Stimulated activated CD8-positive, alpha-beta memory T cell treated with anti-CD3 and anti-CD28 coated beads, Interleukin-12 subunit alpha, Interleukin-12 subunit beta, amount 100 ng/mL, for 1 hour (primary cell): Measurements from ENCODE around the gene RBMS3.
"Not testable (repeated sequence)": the region's sequence is repeated elsewhere in the genome, so short reads cannot be mapped to it uniquely, and the experiment has no call there.

Experiments
- DNase-seq: peaks from one replicate; pipeline ENCODE4 v3.0.0-alpha.2; 2020; ENCODE audit warnings: low read depth

The RBMS3 gene

DNA sequence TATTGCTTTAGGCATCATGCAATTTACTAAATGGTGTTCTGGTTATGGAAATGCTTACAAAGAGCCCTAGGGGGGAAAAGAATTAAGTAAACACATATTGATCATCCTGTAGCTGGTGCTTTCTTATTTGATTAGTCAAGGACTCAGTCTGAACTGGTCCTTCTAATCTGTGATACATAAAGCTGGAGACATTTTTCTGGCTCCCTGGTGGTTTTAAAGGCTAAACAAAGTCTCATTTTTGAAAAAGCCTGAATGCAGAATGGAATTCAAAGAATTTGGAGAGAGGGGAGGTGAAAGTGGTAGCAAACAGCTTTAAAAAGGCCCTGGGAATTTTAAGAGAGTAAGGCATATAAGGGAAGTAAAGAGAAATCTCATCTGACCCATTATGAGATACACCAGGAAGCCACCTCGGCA is 149.7 kb downstream of the RBMS3 start:
- DNase-seq = no peak

DNA sequence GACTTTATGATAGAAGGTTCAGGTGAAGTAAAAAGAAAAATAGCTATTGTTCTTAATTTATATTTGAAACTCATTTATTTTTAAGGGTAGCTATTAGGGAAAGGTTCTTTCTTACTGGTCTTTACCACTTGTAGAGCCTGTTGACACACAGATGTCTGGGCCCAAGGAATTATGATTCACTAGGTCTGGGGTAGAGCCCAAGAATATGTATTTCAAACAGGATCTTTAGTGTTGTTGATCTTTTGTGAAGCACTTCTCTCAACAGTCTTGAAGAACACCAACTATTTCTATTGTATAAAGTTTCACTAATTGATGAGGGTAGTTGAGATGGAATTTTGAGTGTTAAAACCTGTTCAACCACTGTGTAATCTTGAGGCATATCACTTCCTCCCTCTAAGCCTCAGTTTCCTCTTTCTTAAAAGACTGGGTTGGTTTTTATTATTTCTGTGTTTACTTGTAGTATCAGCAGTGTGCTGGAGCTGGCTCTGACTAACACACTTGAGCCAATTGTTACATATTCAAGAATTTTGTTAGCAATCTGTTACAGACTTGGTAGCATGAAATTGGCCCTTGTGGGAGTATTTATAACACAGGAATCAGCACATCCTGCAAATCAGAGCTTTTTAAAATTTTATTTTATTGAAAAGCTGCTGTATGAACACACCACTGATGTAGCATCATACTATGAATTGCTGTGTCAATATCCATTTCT is 155.9 kb downstream of the RBMS3 start:
- DNase-seq = no peak

DNA sequence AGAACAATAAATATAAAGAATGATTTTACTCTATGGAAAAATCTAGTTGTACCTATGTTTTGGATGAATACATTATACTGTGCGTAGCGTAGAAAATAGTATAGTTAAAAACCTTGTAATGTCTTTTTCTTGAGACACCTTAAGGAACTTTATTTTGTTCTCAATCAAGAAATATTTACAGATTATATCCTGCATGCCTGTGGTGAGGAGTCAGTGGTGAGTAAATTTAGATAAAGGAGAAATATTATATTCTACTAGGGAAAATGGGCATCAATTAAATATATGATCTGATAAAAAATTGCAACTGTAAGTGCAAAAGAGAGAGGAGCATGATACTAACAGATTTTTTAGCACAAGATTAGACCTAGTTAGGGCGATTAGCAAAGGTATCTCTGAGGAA is 157.7 kb downstream of the RBMS3 start:
- no peak for DNase-seq

DNA sequence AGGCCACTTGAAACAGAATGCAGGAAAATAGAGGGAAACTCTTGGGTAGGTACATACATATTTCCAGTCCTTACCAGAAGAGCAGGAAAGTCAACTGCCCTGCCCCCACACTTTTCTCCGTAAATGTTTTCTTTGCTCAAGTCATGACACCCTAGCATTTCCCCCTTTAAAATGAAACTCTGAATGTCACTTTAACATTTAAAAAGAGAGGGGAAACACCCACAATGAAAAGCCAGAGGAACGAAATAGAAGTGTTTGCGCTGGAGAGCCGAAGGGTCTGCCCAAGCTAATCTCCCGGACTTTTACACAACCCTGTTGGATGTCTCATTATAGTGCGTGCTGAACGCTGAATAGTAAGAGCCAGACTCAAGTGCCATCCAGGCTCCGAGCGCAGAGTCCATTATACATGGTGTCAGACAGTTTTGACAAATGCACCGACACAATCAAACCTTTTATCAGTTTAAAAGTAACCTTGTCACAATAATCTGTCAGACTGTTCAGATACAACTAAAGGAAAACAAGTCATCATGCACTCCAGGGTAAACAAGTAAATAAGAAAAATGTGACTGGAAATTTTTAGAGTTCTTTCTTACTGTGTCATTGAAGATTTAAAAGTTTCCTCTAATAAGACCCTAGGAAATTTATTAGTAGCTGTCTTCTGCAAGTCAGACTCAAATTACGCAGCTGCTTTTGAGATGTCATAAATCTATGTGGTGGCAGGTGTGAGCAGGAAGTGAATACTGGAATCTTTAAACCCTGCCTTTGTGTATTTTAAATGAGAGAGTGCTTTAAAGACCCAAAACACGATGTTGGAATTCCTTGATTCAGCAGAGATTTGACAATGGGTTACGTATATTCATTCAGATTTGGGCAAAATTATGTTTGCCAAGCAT is 159.8 kb downstream of the RBMS3 start:
- DNase-seq = no peak

DNA sequence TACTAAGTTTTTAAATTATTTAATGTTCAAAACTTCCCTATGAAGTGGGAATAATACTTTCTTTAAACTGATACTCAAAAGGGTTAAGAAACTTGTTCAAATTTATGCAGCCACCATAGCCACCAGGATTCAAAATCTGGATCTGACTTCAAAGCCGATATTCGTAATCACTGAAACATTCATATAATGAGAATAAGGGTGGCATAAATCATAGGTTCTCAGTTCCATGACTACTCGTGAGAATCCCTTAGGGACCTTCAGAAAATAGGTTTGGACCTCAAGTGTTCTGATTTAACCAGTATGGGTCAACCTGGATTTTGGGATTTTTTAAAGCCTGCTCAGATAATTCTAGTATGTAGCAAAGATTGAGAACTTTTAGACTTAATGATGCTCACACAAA is 160.6 kb downstream of the RBMS3 start:
- DNase-seq = no peak

DNA sequence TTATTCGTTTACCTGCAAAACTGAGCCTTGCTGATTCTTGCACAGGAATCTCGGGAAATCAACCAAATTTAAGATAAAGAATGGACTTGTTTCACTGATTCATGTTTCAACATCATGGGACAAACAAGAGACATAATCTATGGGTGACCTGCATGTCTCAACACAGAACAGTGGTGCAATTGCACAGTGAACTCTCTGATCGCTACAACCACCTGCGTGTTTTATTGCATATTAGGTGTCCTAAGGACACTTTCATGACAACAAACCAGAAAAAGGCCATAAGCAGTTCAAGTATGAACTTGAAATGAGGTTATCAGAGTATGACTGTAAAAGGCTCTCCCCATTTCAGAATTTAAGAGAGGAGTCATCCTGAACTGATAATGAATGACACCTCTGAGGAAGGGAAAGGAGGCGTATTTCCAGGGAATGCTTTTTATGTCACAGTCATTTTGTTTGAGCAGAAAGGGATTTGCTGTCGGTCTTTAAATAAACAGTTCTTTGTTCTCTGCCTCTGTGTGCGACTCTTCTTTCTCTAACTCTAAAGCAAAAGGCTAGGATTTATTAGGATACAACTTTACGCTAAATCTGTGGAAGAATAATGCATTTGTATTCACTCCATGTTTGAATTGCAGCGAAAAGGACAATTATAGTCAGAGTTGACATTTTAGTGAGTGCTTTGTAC is 167.2 kb downstream of the RBMS3 start:
- no peak for DNase-seq

DNA sequence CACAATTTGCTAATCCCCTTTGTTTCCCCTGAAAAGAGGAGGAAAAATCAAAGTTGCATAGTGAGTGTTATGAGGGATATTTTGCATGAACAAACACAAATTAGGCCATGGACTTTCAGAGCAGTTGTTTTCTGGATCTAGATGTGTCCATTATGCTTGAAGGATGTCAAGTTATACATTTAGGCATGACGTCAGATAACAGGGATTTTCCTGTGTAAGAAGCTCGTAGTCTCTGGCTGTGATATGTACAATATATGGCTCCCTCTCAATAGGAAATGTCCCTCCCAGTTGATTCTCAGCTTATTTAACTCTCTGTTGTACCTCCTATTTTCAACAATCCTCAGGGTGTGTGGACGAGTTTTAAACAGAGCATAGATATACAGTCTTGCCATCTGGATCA is 171.0 kb downstream of the RBMS3 start:
- no peak for DNase-seq

DNA sequence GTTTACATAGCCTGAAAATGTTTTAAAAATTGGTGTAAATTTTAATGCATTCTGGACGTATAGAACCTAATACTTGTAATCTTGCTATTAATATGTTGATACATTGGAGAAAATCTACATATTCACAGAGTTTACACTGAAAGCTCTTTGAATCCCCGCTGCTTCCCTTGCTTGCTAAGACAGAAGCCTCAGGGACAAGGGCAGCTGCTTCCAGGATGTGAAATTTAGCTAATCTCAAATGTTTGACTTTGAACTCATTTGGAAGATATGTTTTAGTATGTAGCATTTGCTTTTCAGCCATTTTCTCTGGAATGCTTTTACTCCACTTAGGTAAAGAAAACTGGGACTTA is 172.0 kb downstream of the RBMS3 start:
- no peak for DNase-seq

DNA sequence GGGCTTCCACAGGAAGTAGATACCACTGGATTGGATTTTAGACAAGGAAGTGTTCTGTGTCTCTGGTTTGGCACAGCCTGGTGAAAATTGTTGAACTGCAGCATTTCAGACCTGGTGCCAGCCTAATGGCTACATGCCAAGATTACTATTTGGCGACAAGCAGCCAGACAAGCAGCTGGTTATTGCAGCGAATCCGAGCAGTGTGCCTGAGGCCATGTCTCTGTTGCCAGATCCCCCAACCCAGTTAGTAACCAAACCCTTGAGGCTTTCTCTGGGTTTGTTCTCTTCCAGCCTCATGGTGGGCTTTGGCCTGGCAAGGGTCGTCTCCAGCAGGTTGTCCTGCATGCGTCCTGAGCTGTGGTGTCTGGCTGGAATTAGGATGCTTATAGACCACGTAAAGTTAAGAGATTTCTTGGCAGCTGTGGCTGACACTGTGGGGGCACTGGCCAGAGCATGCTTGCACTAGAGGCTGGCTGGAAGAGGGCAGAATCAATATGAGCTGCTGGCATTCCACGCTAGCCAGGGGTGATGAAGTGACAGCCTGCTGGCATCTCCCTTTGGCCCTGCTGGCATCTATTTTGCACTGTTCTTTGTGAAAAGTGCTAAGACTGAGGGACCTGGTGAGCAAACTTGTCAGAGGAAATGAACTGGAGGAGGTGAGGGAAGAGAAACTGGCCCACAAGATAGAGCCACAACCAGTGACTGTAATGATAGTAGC is 172.6 kb downstream of the RBMS3 start:
- no peak for DNase-seq

DNA sequence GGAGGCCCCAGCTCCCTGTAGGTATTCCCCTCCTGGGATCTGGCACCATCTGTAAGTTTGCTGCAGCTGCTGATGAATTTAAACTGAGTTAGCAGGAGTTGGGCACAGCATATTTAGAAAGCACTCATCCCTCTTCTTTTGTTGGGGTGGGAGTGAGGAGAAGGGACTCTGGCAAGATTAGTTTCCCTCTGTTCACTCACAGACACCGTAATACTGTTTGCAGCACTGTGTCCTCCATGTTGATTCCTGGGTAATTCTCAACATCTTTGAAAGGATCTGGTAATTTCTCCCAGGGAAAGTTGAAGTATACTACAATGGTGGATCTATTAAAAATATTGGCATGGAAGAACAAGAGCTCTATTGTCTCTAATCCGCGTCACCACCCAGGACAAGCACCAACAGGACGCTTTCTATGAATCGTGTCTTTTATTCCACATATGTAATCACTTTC is 173.3 kb downstream of the RBMS3 start:
- no peak for DNase-seq

DNA sequence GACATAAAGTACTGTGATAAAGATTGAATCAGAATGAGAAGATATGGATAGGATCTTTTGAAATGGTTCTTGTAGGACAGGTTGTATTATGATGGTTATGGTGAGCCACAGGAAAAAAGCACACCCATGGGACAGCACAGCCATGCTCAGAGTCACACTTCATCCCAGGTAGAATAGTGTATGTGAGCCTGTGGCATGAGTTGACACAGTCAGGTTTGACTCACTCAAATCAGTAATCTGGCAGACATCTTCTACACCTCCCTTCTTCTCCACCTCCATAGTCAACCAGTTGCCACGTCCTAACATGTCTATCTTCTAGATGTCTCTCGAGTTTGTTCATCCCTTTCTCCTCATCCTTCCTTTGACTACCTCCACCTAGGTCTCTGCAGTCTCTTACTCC is 176.0 kb downstream of the RBMS3 start:
- DNase-seq = no peak

DNA sequence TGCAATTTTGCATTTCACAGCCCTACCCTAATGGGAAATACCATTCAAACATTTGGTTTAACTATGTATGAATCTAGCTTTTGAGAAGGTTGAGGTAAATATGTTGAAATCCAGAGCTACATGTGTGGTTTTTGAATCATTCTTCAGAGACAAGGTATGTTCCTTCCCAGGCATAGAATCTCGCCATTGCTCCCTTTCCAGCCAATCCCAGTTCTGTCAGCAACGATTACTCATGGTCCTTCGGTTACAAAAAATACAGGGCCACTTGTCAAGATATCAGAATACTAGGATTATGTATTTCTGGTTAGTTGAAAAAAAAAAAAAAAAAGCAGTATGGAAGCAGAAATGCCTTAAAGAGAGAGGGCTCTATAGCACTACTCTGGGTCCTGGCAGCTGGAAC is 182.4 kb downstream of the RBMS3 start:
- DNase-seq = no peak

DNA sequence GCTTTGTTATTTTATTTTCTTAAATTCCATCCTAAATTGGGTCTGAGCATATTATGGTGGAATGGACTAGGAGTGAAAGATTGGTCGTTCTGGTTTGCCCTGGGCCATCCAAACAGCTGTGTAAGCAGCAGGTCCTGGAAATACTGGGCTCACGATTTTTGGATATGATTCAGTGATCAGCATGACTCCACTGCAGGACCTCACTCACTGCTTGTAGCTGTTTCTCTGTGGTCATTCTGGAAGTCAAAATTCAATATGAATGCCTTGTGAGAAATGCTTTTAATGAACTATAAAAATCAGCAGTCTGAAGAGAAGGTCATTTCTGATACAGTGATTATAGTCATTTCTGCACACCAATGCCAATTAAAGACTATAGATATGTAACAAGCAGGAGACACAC is 185.0 kb downstream of the RBMS3 start:
- DNase-seq = no peak

DNA sequence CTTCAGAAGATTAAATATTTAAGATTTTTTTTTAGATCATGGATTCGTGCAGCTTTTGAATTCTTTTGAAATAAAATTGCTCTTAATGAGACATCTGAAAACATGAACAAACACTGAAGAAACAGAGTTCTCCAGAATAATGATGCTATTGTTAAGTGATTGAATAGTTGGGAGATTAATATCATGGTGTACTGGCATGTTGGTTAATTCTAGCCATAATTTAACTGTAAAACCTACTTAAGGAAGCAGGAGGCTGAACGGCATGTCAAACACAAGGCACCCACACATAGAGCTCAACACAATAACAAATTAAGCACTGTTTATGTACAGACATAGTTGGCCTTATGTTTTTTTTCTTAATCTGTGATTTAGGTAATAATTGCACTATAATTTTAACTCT is 185.6 kb downstream of the RBMS3 start:
- no peak for DNase-seq

DNA sequence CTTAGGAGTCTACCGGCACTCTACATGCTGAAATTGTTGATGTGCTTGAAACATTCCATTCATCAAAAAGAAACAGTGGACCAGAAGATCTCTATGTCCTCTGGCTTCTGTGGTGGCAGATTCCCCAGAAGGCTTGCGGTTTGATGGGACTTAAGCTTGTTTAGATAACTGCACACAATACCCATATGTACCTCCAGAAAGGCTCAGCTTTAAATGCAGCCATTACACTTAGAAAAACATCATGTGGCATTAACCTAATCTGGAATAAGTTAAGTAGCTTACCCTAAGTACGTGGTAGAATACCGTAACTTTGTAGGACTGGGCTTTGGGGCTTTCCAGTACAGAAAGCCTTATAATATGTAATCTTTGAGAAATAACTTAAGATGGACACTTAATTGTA is 187.3 kb downstream of the RBMS3 start:
- no peak for DNase-seq

DNA sequence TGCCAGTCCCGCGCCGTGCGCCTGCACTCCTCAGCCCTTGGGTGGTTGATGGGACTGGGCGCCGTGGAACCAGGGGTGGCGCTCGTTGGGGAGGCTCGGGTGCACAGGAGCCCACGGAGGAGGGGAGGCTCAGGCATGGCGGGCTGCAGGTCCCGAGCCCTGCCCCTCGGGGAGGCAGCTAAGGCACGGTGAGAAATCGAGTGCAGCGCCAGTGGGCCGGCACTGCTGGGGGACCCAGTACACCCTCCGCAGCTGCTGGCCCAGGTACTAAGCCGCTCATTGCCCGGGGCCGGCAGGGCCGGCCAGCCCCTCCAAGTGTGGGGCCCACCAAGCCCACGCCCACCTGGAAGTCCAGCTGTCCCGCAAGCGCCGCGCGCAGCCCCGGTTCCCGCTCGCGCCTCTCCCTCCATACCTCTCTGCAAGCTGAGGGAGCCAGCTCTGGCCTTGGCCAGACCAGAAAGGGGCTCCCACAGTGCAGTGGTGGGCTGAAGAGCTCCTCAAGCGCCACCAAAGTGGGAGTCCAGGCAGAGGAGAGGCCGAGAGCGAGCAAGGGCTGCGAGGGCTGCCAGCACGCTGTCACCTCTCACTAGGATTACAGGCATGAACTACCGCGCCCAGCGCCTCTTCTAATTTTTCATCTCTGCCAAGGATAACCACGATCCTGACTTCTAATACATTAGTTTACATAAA is 192.8 kb downstream of the RBMS3 start:
- not testable (repeated sequence) for DNase-seq

DNA sequence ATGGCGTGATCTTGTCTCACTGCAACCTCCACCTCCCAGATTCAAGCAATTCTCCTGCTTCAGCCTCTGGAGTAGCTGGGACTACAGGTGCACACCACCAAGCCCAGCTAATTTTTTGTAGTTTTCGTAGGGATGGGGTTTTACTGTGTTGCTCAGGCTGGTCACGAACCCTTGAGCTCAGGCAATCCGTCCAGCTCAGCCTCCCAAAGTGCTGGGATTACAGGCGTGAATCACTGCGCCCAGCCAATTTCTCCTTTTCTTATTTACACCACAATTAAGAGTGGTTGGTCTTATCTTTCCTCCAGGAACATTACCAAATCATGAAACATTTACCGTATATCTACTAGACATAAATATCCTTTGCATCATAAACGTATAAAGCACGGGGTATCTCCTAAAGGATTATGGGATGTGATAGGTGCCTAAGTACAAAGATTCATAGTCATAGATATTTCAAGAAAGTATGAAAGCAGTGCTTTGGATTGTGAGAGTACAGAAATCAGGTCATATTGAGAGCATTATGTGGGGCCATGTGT is 194.5 kb downstream of the RBMS3 start:
- DNase-seq = no peak

DNA sequence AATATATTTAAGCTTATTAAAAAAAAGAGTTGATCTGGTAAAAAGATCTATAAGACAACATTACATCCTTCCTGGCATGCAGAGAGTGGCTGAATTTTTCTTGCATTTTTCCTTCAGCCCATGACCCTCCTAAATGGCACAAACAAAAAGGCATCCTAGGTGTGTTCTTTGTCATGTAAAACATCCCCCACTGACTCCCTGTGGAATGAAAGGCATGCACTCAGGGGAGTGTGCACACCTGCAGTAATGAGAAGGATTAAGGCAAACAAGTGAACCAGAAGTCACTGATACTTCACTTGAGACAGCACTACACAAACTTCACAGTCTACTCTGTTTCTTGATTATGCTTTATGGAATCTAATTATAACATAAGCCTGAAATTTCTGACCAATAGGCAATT is 195.0 kb downstream of the RBMS3 start:
- no peak for DNase-seq

DNA sequence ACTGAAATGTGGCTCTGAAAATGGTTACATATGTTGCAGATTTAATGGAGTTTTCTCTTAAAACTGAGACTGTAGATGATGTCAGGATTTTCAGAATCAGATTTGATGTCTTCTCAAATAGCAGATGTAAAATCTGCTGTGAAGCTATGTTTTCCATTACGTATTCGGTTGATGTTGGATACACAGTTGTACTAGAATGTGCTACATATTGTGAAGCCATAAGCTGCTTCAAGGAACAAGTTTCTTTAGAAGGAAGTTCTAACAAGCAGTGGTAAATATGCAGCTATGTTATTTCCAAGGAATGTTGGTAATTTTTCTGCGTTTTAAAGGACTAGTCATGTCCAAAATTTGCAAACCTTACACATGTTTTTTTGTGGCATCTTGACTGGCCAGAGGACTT is 197.7 kb downstream of the RBMS3 start:
- DNase-seq = no peak

DNA sequence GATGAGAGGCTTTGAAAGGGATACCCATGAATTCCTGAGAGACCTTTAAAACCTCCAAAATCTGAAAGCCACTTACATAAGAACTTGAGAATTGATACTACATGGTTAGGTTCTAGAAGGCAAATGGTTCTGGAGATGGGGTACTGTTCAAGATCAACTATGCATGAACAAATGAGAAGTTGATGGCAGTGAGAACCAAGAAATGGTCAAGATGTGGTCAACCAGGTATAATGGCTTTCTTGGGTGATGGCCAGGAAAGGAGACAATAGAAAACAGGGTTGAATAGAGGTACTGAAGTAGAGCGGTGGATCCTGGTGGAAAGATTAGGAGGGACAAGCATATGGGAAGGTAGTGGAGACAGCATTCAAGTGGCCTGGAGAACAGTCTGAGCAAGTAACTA is 200.4 kb downstream of the RBMS3 start:
- no peak for DNase-seq

DNA sequence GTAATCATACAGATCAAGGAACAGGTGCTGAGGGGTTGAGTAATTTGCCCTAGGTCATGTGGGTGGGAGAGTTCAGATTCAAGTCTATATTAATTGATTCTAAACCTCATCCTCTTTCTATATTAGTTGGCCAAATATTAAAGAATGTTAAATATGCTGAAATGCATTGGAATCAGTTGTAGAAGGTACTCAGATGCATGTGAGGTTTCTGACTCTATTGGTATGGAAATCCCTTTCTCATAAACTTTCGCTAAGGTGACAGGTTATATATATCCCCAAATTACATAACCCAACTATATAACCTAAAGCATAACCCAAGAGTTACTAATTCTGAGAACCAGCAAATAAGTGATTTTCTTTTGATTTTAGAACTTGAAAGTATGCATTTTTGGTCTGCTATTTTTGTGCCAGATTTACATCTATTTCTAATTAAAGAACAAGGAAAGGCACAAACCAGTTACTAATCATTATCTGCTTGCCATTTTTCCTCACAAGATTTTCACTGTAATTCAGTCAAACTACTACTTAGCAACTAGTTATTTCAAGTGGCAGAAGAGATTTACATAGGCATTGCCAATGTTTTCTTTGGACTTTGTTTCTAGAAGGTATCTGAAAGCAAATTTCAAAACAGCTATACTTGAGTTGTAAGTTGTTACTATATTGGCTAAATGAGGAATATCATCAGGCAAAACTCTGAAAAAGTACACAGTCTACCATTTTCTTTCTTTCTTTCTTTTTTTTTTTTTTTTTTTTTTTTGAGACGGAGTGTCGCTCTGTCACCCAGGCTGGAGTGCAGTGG is 201.3 kb downstream of the RBMS3 start:
- no peak for DNase-seq
